GM10266 (cell line): ENCODE measurements around the gene CD177.
"Not testable (repeated sequence)": the region's sequence is repeated elsewhere in the genome, so short reads cannot be mapped to it uniquely, and the experiment has no call there.

ENCODE experiments used
- DNase-seq: peaks from one replicate; pipeline ENCODE4 v3.0.0; 2012; ENCODE audit errors: extremely low spot score
- CTCF ChIP-seq: IDR thresholded peaks from 2 replicates; pipeline ENCODE4 v1.5.1; 2012; ENCODE audit warnings: mild to moderate bottlenecking, low read depth; ENCODE audit not compliant: control insufficient read depth, insufficient read depth; ENCODE audit errors: missing control alignments

Gene CD177

GRCh38 chr19:43371909-43372308, 18.4 kb downstream of the CD177 start:
- no peak for TF ChIP-seq CTCF
- DNase-seq, result no peak

- no peak for TF ChIP-seq CTCF
- no peak for DNase-seq
Measured at GRCh38 chr19:43372462-43372861, 19.0 kb downstream of the CD177 start.

- DNase-seq, result not testable (repeated sequence)
Measured at GRCh38 chr19:43377624-43378023, 24.1 kb downstream of the CD177 start.

- no peak for TF ChIP-seq CTCF
- DNase-seq, result no peak
Measured at GRCh38 chr19:43380008-43380407, 26.5 kb downstream of the CD177 start.

- TF ChIP-seq CTCF, result no peak
- peak; percentile 19 for DNase-seq
Measured at GRCh38 chr19:43380771-43381386, 27.4 kb downstream of the CD177 start.

- DNase-seq, result not testable (repeated sequence)
Measured at GRCh38 chr19:43382586-43383216, 29.2 kb downstream of the CD177 start.

GRCh38 chr19:43383254-43383653, 29.8 kb downstream of the CD177 start:
- DNase-seq, result not testable (repeated sequence)

- not testable (repeated sequence) for DNase-seq
Measured at GRCh38 chr19:43383759-43384158, 30.3 kb downstream of the CD177 start.

- not testable (repeated sequence) for DNase-seq
Measured at GRCh38 chr19:43390903-43391551, 37.5 kb downstream of the CD177 start.

- DNase-seq, result not testable (repeated sequence)
Measured at GRCh38 chr19:43391552-43391935, 38.1 kb downstream of the CD177 start.

GRCh38 chr19:43393501-43393900, 40.0 kb downstream of the CD177 start:
- not testable (repeated sequence) for DNase-seq
